HL-60 (cell line): ENCODE data around the gene CASP12.

Source experiments
- DNase-seq, 2 experiments: peaks; one replicate each; pipeline ENCODE4 v3.0.0-alpha.2; 2010 to 2020; ENCODE audit warnings: low read depth in 1 of 2, low spot score in 1 of 2
- H3K27ac ChIP-seq: fragments of 250-450 bp; sonication (Bioruptor Pico); replicated peaks from 2 replicates; pipeline ENCODE4 v1.5.1; 2020; ENCODE audit warnings: mild to moderate bottlenecking, moderate library complexity
- H3K27me3 ChIP-seq: fragments of 250-450 bp; sonication (Bioruptor Pico); 2 replicates; pipeline ENCODE4 v1.5.1; 2021; ENCODE audit warnings: mild to moderate bottlenecking, moderate library complexity; ENCODE audit not compliant: insufficient read depth, poor library complexity, severe bottlenecking
- H3K4me3 ChIP-seq: replicated peaks from 2 replicates; pipeline ENCODE4 v1.5.1; 2011; ENCODE audit warnings: mild to moderate bottlenecking, control low read depth, low read length; ENCODE audit not compliant: insufficient read depth
- GABPA ChIP-seq: IDR thresholded peaks from 2 replicates; pipeline ENCODE4 v1.6.1; 2012; ENCODE audit warnings: low read depth
- POLR2AphosphoS5 ChIP-seq: IDR thresholded peaks from 2 replicates; pipeline ENCODE4 v1.6.1; 2012; ENCODE audit warnings: low read depth
- SPI1 ChIP-seq: IDR thresholded peaks from 2 replicates; pipeline ENCODE4 v1.6.1; 2012; ENCODE audit warnings: low read depth, mild to moderate bottlenecking, borderline replicate concordance
- TF ChIP-seq, protein P1 (sequence below): IDR thresholded peaks from one replicate; pipeline ENCODE4 v1.5.1; 2011; ENCODE audit warnings: low read length, control low read depth, inconsistent platforms; ENCODE audit not compliant: insufficient read depth
- TF ChIP-seq, protein P2 (sequence below): IDR thresholded peaks from 2 replicates; pipeline ENCODE4 v1.6.1; 2012; ENCODE audit warnings: low read depth; ENCODE audit not compliant: insufficient replicate concordance

Gene CASP12

DNA sequence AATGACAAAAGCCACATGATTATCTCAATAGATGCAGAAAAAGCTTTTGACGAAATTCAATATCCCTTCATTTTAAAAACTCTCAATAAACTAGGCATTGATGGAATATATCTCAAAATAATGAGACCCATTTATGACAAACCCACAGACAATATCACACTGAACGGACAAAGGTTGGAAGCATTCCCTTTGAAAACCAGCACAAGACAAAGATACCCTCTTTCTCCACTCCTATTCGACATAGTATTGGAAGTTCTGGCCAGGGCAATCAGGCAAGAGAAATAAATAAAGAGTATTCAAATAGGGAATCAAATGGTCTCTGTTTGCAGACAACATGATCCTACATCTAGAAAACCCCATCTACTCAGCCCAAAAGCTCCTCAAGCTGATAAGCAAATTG, 52.0 kb downstream of the CASP12 start:
- Histone ChIP-seq H3K4me3 (no peak overlapping the region), H3K27me3 (no peaks in the 10 kb centered on the region), H3K27ac (no peak overlapping the region)
- no peak for DNase-seq
- TF ChIP-seq GABPA (no peak), SPI1 (no peak), POLR2AphosphoS5 (no peak)
- TF ChIP-seq, protein P1, sequence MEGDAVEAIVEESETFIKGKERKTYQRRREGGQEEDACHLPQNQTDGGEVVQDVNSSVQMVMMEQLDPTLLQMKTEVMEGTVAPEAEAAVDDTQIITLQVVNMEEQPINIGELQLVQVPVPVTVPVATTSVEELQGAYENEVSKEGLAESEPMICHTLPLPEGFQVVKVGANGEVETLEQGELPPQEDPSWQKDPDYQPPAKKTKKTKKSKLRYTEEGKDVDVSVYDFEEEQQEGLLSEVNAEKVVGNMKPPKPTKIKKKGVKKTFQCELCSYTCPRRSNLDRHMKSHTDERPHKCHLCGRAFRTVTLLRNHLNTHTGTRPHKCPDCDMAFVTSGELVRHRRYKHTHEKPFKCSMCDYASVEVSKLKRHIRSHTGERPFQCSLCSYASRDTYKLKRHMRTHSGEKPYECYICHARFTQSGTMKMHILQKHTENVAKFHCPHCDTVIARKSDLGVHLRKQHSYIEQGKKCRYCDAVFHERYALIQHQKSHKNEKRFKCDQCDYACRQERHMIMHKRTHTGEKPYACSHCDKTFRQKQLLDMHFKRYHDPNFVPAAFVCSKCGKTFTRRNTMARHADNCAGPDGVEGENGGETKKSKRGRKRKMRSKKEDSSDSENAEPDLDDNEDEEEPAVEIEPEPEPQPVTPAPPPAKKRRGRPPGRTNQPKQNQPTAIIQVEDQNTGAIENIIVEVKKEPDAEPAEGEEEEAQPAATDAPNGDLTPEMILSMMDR: no peak
- TF ChIP-seq, protein P2, sequence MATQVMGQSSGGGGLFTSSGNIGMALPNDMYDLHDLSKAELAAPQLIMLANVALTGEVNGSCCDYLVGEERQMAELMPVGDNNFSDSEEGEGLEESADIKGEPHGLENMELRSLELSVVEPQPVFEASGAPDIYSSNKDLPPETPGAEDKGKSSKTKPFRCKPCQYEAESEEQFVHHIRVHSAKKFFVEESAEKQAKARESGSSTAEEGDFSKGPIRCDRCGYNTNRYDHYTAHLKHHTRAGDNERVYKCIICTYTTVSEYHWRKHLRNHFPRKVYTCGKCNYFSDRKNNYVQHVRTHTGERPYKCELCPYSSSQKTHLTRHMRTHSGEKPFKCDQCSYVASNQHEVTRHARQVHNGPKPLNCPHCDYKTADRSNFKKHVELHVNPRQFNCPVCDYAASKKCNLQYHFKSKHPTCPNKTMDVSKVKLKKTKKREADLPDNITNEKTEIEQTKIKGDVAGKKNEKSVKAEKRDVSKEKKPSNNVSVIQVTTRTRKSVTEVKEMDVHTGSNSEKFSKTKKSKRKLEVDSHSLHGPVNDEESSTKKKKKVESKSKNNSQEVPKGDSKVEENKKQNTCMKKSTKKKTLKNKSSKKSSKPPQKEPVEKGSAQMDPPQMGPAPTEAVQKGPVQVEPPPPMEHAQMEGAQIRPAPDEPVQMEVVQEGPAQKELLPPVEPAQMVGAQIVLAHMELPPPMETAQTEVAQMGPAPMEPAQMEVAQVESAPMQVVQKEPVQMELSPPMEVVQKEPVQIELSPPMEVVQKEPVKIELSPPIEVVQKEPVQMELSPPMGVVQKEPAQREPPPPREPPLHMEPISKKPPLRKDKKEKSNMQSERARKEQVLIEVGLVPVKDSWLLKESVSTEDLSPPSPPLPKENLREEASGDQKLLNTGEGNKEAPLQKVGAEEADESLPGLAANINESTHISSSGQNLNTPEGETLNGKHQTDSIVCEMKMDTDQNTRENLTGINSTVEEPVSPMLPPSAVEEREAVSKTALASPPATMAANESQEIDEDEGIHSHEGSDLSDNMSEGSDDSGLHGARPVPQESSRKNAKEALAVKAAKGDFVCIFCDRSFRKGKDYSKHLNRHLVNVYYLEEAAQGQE: no peak

DNA sequence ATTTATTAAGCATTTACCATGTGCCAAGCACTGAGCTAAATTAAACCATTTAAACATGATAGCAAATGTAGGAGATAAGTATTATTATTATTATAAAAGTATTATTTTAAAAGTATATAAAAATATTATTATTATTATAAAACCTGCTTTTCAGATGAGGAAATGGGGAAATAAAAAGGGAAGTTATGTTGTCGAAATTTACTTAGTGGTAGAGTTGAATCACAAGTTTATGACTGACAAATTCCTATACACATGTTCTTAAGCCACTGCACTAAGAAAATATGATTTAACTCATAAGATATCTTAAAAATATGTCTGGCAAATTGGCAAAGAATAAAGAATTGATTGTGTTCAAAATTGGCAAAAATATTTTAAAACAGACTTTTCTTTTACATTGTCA, 53.8 kb downstream of the CASP12 start:
- Histone ChIP-seq H3K27ac (no peak overlapping the region), H3K27me3 (no peaks in the 10 kb centered on the region), H3K4me3 (no peak overlapping the region)
- TF ChIP-seq POLR2AphosphoS5: no peak
- TF ChIP-seq, protein P1: no peak
- TF ChIP-seq SPI1: no peak
- TF ChIP-seq, protein P2: no peak
- TF ChIP-seq GABPA: no peak
- no peak for DNase-seq

- no peak overlapping the region for H3K4me3 ChIP-seq
- no peak for DNase-seq
- no peak for TF ChIP-seq POLR2AphosphoS5
- TF ChIP-seq, protein P2: no peak
- TF ChIP-seq, protein P1: no peak
- TF ChIP-seq SPI1: no peak
- TF ChIP-seq GABPA: no peak
- no peak overlapping the region for H3K27ac ChIP-seq
- H3K27me3 ChIP-seq: no peaks in the 10 kb centered on the region
Measured at GRCh38 chr11:104843150-104843836, 55.0 kb downstream of the CASP12 start.
